HUES48 (cell line): ENCODE data around the gene FZD2.

Experiments
- H3K27ac ChIP-seq: one replicate; pipeline ENCODE4 v1.7.0; 2013; ENCODE audit warnings: low read depth, low read length, inconsistent platforms
- H3K27me3 ChIP-seq: 2 replicates; pipeline ENCODE4 v1.6.1; 2013; ENCODE audit warnings: mild to moderate bottlenecking, low read length; ENCODE audit not compliant: control insufficient read depth, insufficient read depth
- H3K36me3 ChIP-seq: 2 replicates; pipeline ENCODE4 v1.6.1; 2013; ENCODE audit warnings: low read length; ENCODE audit not compliant: control insufficient read depth, insufficient read depth
- H3K4me1 ChIP-seq: 2 replicates; pipeline ENCODE4 v1.6.1; 2013; ENCODE audit warnings: mild to moderate bottlenecking, low read length; ENCODE audit not compliant: control insufficient read depth, insufficient read depth
- H3K4me3 ChIP-seq: 2 replicates; pipeline ENCODE4 v1.5.1; 2013; ENCODE audit warnings: mild to moderate bottlenecking, low read depth, low read length
- H3K9ac ChIP-seq: 2 replicates; pipeline ENCODE4 v1.6.1; 2013; ENCODE audit warnings: mild to moderate bottlenecking, low read depth, low read length, moderate library complexity
- H3K9me3 ChIP-seq: 2 replicates; pipeline ENCODE4 v1.6.1; 2013; ENCODE audit warnings: low read length; ENCODE audit not compliant: control insufficient read depth, insufficient read depth

Gene FZD2

GRCh38 chr17:44548376-44549230, 8.7 kb upstream of the FZD2 start:
- Histone ChIP-seq H3K9ac (no peak overlapping the region), H3K9me3 (no peaks in the 10 kb centered on the region), H3K4me1 (peaks cover 51% of the 10 kb centered on the region), H3K36me3 (no peaks in the 10 kb centered on the region), H3K27ac (peak overlapping the region; percentile 85), H3K27me3 (peaks cover 68% of the 10 kb centered on the region), H3K4me3 (no peak overlapping the region)

GRCh38 chr17:44549686-44550085, 7.6 kb upstream of the FZD2 start:
- H3K36me3 ChIP-seq: no peaks in the 10 kb centered on the region
- H3K27ac ChIP-seq: no peak overlapping the region
- H3K9ac ChIP-seq: no peak overlapping the region
- peaks cover 65% of the 10 kb centered on the region for H3K27me3 ChIP-seq
- peaks cover 40% of the 10 kb centered on the region for H3K4me1 ChIP-seq
- no peak overlapping the region for H3K4me3 ChIP-seq
- H3K9me3 ChIP-seq: no peaks in the 10 kb centered on the region

- H3K9me3 ChIP-seq: no peaks in the 10 kb centered on the region
- H3K9ac ChIP-seq: no peak overlapping the region
- no peak overlapping the region for H3K4me3 ChIP-seq
- H3K4me1 ChIP-seq: peaks cover 37% of the 10 kb centered on the region
- H3K27me3 ChIP-seq: peaks cover 39% of the 10 kb centered on the region
- no peak overlapping the region for H3K27ac ChIP-seq
- H3K36me3 ChIP-seq: no peaks in the 10 kb centered on the region
These were observed 4.9 kb upstream of the FZD2 start for GRCh38 chr17:44552361-44552760.

- Histone ChIP-seq H3K27me3 (peaks cover 46% of the 10 kb centered on the region), H3K27ac (peak overlapping the region; percentile 99), H3K4me3 (peak overlapping the region; percentile 80; the same call in 1 of the 2 replicates), H3K4me1 (peaks cover 31% of the 10 kb centered on the region), H3K36me3 (no peaks in the 10 kb centered on the region), H3K9me3 (no peaks in the 10 kb centered on the region), H3K9ac (no peak overlapping the region)
These were observed 2.2 kb upstream of the FZD2 start for GRCh38 chr17:44555099-44555498.

GRCh38 chr17:44556166-44556831, 985 bp upstream of the FZD2 start:
- Histone ChIP-seq H3K9me3 (no peaks in the 10 kb centered on the region), H3K9ac (peak overlapping the region; percentile 67), H3K4me3 (peak overlapping the region; percentile 80), H3K36me3 (no peaks in the 10 kb centered on the region), H3K27ac (peak overlapping the region; percentile 99), H3K4me1 (peaks cover 34% of the 10 kb centered on the region), H3K27me3 (peaks cover 51% of the 10 kb centered on the region)

- H3K9ac ChIP-seq: no peak overlapping the region
- H3K9me3 ChIP-seq: no peaks in the 10 kb centered on the region
- peak overlapping the region; percentile 99 for H3K27ac ChIP-seq
- H3K27me3 ChIP-seq: peaks cover 60% of the 10 kb centered on the region
- H3K4me1 ChIP-seq: peaks cover 47% of the 10 kb centered on the region
- peak overlapping the region; percentile 71 for H3K4me3 ChIP-seq
- H3K36me3 ChIP-seq: no peaks in the 10 kb centered on the region
These were observed 484 bp downstream of the FZD2 start for GRCh38 chr17:44557651-44558285.

- peaks cover 64% of the 10 kb centered on the region for H3K27me3 ChIP-seq
- H3K27ac ChIP-seq: peak overlapping the region; percentile 99
- no peaks in the 10 kb centered on the region for H3K36me3 ChIP-seq
- H3K4me3 ChIP-seq: peak overlapping the region; percentile 71
- H3K9me3 ChIP-seq: no peaks in the 10 kb centered on the region
- peaks cover 47% of the 10 kb centered on the region for H3K4me1 ChIP-seq
- H3K9ac ChIP-seq: no peak overlapping the region
These were observed 1.0 kb downstream of the FZD2 start for GRCh38 chr17:44558334-44558709.

GRCh38 chr17:44558710-44559633, 1.7 kb downstream of the FZD2 start:
- peaks cover 67% of the 10 kb centered on the region for H3K27me3 ChIP-seq
- peaks cover 47% of the 10 kb centered on the region for H3K4me1 ChIP-seq
- H3K9me3 ChIP-seq: no peaks in the 10 kb centered on the region
- H3K36me3 ChIP-seq: no peaks in the 10 kb centered on the region
- H3K4me3 ChIP-seq: peak overlapping the region; percentile 71
- no peak overlapping the region for H3K9ac ChIP-seq
- H3K27ac ChIP-seq: no peak overlapping the region

- Histone ChIP-seq H3K27ac (no peak overlapping the region), H3K27me3 (peaks cover 61% of the 10 kb centered on the region), H3K4me3 (peak overlapping the region; percentile 71), H3K4me1 (peaks cover 46% of the 10 kb centered on the region), H3K9me3 (no peaks in the 10 kb centered on the region), H3K9ac (peak overlapping the region; percentile 45), H3K36me3 (no peaks in the 10 kb centered on the region)
These were observed 2.6 kb downstream of the FZD2 start for GRCh38 chr17:44559634-44560554.
